PFSK-1 (cell line): Measurements from ENCODE around the gene OR52B4. TPM values are rescaled to one million over a fixed set of nuclear protein-coding genes. Genes with fewer than 3 reads are reported as not detected.

ENCODE experiments used
- FOXP2 ChIP-seq: optimal IDR thresholded peaks from 2 replicates; pipeline ENCODE3; 2011; ENCODE audit warnings: borderline replicate concordance, control low read depth, inconsistent platforms; ENCODE audit not compliant: insufficient read depth; ENCODE audit errors: extremely low read length, extremely low read depth
- POLR2AphosphoS5 ChIP-seq: IDR thresholded peaks from 2 replicates; pipeline ENCODE4 v1.6.1; 2012; ENCODE audit warnings: low read depth, mild to moderate bottlenecking, control low read depth, low read length, moderate library complexity
- SIN3A ChIP-seq: IDR thresholded peaks from 2 replicates; pipeline ENCODE4 v1.6.1; 2012; ENCODE audit warnings: mild to moderate bottlenecking, low read length, moderate library complexity, borderline replicate concordance; ENCODE audit not compliant: insufficient read depth
- TAF1 ChIP-seq: IDR thresholded peaks from 2 replicates; pipeline ENCODE4 v1.6.1; 2012; ENCODE audit warnings: low read length, control low read depth, borderline replicate concordance; ENCODE audit not compliant: insufficient read depth
- polyA plus RNA-seq: library from polyadenylated mRNA; unstranded; fragments of >200 nt; gene quantifications from one replicate; pipeline ENCODE4 v1.2.1, GENCODE V29; 2012; ENCODE audit warnings: low read depth, missing spikeins; ENCODE audit not compliant: insufficient read length
- TF ChIP-seq, protein P1 (sequence below), 2 experiments: IDR thresholded peaks; 2 replicates each; pipeline versions ENCODE4 v1.6.1 to v1.8.0; 2011 to 2012; ENCODE audit warnings: low read depth in 2 of 2, low read length in 2 of 2, control low read depth in 1 of 2, inconsistent platforms in 1 of 2, mild to moderate bottlenecking in 1 of 2, moderate library complexity in 1 of 2; ENCODE audit not compliant: insufficient read depth in 1 of 2

The OR52B4 gene
- polyA plus RNA-seq: not detected

DNA sequence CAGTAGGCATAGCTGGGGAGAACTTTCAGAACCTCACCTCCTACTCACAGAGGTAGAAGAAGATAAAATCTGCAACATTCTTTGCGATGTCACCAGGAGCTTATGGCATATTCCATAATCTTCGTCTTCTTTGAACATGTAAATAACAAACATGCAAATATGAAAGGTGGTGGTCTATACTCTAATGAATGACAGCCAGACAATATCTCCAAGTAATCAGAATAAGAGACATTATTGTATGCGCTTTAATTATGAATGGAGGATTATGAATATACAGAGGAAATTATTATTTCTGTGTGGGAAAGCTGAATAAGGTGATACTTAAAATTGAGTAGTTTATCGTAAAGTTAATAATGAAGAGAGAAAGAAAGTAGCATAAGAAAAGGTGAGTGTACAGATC lies at the start of gene OR52B4:
TSS of gene OR52B4 (minus strand) at position 101 of the 400 bp plus-strand sequence. CDS start at position 10, 91 bp downstream.
- TF ChIP-seq POLR2AphosphoS5 (no peak), FOXP2 (no peak), TAF1 (no peak)

DNA sequence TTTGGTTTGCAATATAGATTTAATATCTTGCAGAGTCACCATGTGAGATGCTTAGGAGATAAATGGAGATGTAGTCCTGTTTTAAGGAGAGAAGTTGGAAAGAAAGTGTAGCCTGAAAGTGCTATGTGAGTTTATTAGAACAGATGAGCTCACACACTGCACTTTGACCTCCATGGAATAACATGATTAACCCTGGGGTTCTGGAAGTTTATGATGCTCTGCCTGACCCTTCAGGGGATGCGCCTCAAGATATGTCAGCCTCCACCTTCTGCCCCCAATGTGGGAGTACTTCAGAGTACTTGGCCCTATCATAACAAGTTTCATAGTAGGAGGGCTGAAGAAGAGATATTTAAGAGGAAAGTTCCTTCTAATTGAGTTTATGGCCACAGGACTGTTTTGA lies 48.6 kb upstream of the OR52B4 start:
- TF ChIP-seq, protein P1, sequence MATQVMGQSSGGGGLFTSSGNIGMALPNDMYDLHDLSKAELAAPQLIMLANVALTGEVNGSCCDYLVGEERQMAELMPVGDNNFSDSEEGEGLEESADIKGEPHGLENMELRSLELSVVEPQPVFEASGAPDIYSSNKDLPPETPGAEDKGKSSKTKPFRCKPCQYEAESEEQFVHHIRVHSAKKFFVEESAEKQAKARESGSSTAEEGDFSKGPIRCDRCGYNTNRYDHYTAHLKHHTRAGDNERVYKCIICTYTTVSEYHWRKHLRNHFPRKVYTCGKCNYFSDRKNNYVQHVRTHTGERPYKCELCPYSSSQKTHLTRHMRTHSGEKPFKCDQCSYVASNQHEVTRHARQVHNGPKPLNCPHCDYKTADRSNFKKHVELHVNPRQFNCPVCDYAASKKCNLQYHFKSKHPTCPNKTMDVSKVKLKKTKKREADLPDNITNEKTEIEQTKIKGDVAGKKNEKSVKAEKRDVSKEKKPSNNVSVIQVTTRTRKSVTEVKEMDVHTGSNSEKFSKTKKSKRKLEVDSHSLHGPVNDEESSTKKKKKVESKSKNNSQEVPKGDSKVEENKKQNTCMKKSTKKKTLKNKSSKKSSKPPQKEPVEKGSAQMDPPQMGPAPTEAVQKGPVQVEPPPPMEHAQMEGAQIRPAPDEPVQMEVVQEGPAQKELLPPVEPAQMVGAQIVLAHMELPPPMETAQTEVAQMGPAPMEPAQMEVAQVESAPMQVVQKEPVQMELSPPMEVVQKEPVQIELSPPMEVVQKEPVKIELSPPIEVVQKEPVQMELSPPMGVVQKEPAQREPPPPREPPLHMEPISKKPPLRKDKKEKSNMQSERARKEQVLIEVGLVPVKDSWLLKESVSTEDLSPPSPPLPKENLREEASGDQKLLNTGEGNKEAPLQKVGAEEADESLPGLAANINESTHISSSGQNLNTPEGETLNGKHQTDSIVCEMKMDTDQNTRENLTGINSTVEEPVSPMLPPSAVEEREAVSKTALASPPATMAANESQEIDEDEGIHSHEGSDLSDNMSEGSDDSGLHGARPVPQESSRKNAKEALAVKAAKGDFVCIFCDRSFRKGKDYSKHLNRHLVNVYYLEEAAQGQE (IDR thresholded peaks at IDR 0.05; ENCODE audit: insufficient read depth in 1 of 2, low read depth in 2 of 2, low read length in 2 of 2): no peak
- TF ChIP-seq SIN3A (no peak), TAF1 (no peak), POLR2AphosphoS5 (no peak), FOXP2 (no peak)

DNA sequence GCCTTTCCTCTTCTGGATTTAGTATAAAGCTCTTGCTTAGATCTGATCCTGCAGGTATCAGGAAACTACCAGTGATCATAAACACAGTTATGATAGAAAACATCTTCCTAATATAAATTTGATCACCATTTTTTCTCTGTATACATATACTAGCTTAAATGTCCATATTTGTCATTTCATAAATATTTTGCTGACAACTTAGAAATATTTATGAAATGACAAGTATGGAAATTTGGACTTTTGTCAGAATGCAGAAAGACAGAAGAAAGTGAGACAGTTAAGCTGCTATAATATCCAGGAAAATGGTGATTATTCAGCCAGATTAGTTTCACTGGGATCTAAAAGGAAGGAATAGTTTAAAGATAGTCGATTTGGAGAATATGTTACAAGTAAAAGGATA lies 48.1 kb upstream of the OR52B4 start:
- TF ChIP-seq FOXP2: no peak
- TF ChIP-seq, protein P1 (IDR thresholded peaks at IDR 0.05; ENCODE audit: insufficient read depth in 1 of 2, low read depth in 2 of 2, low read length in 2 of 2): no peak
- TF ChIP-seq POLR2AphosphoS5: no peak
- TF ChIP-seq TAF1: no peak
- no peak for TF ChIP-seq SIN3A

DNA sequence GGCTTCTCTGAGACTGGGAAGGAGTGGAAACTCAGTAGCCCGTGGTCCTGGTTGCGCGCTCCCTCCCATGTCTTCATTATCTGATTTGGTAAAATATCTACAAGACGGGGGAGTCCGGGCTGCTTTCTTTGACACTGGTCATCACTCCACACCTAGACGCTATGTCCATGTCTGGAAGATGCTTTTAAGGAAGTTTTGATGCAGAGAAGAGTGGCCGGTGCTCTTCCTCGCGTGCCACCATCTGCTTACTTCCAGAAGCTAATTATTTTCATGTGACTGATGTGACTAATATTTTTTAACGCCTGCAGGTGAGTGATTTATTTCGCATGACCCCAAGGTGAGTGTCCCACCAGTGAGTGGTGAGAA lies 25.7 kb upstream of the OR52B4 start:
- TF ChIP-seq FOXP2 (no peak), SIN3A (no peak), POLR2AphosphoS5 (no peak), TAF1 (no peak)
- TF ChIP-seq, protein P1 (IDR thresholded peaks at IDR 0.05; ENCODE audit: insufficient read depth in 1 of 2, low read depth in 2 of 2, low read length in 2 of 2): no peak

DNA sequence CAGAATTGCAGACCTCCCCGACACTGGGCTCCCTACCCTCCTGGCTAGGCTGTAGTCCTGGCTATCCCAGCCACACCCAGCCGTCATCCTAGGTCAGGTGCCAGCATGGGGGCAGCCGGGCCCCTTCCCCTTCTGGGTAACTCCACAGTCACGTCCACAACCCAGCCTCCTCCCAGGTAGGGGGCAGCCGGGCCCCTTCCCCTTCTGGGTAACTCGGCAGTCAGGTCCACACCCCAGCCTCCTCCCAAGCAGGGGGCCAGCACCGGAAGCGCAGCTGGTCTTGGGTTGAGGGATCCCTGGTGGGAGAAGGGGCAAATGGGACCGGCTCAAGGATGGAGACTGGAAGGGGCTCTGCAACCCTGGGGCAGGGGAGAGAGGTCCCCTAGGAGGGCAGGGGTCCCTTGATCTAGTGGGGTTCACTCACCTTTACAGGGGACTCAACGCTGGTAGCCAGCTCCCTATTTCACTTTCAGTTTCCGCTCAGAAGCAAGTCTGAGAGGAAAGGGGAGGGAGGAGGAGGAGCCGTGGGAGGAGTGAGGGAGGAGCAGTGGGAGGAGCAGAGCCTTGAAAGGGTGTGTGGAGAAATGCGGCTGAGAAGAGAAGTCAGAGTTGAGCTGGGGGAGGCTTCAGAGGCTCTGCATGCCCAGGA lies 25.1 kb upstream of the OR52B4 start, which contains the start of gene TRIM21:
TSS of gene TRIM21 (minus strand) at position 494 of the 649 bp plus-strand sequence. CDS start 3,293 bp downstream, outside the sequence.
- TF ChIP-seq TAF1: no peak
- no peak for TF ChIP-seq FOXP2
- TF ChIP-seq SIN3A: no peak
- TF ChIP-seq POLR2AphosphoS5: peak; percentile 81
- TF ChIP-seq, protein P1 (IDR thresholded peaks at IDR 0.05; ENCODE audit: insufficient read depth in 1 of 2, low read depth in 2 of 2, low read length in 2 of 2): no peak
